Measurements from ENCODE around the gene LMBR1. TPM values are rescaled to one million over a fixed set of nuclear protein-coding genes. Genes with fewer than 3 reads are reported as not detected.
A peak's percentile ranks its signal among the peaks of the same experiment; 100 is the strongest.
"Not testable (repeated sequence)": the region's sequence is repeated elsewhere in the genome, so short reads cannot be mapped to it uniquely, and the experiment has no call there.

LMBR1 gene
- total RNA-seq, 1 donor from 2014 or later: 159 TPM

GRCh38 chr7:156703773-156704482, 189.1 kb downstream of the LMBR1 start:
- Mint-ChIP-seq H3K4me1 (ENCODE audit: unreplicated experiment) (peaks cover 5% of the 10 kb centered on the region), H3K27ac (ENCODE audit: unreplicated experiment) (peak overlapping the region; percentile 15), H3K4me3 (ENCODE audit: unreplicated experiment) (peak overlapping the region; percentile 8), H3K36me3 (ENCODE audit: low read depth, unreplicated experiment) (peaks cover 41% of the 10 kb centered on the region), H3K9me3 (ENCODE audit: unreplicated experiment) (no peaks in the 10 kb centered on the region), H3K27me3 (ENCODE audit: unreplicated experiment) (peaks cover 4% of the 10 kb centered on the region)
- DNase-seq (ENCODE audit: low spot score): no peak
- TF ChIP-seq CTCF (IDR thresholded peaks at IDR 0.05; ENCODE audit: unreplicated experiment): no peak

- H3K36me3 Mint-ChIP-seq (ENCODE audit: low read depth, unreplicated experiment): peaks cover 47% of the 10 kb centered on the region
- no peak for TF ChIP-seq CTCF (IDR thresholded peaks at IDR 0.05; ENCODE audit: unreplicated experiment)
- peaks cover 5% of the 10 kb centered on the region for H3K4me1 Mint-ChIP-seq (ENCODE audit: unreplicated experiment)
- peaks cover 4% of the 10 kb centered on the region for H3K27me3 Mint-ChIP-seq (ENCODE audit: unreplicated experiment)
- no peak overlapping the region for H3K27ac Mint-ChIP-seq (ENCODE audit: unreplicated experiment)
- peak overlapping the region; percentile 82 for H3K4me3 Mint-ChIP-seq (ENCODE audit: unreplicated experiment)
- no peaks in the 10 kb centered on the region for H3K9me3 Mint-ChIP-seq (ENCODE audit: unreplicated experiment)
- DNase-seq (ENCODE audit: low spot score): no peak
Measured at GRCh38 chr7:156703209-156703608, 189.8 kb downstream of the LMBR1 start.

GRCh38 chr7:156702399-156702798, 190.6 kb downstream of the LMBR1 start:
- Mint-ChIP-seq H3K4me3 (ENCODE audit: unreplicated experiment) (peak overlapping the region; percentile 82), H3K4me1 (ENCODE audit: unreplicated experiment) (no peaks in the 10 kb centered on the region), H3K27me3 (ENCODE audit: unreplicated experiment) (peaks cover 4% of the 10 kb centered on the region), H3K36me3 (ENCODE audit: low read depth, unreplicated experiment) (peaks cover 50% of the 10 kb centered on the region), H3K27ac (ENCODE audit: unreplicated experiment) (no peak overlapping the region), H3K9me3 (ENCODE audit: unreplicated experiment) (peaks cover 5% of the 10 kb centered on the region)
- no peak for DNase-seq (ENCODE audit: low spot score)
- no peak for TF ChIP-seq CTCF (IDR thresholded peaks at IDR 0.05; ENCODE audit: unreplicated experiment)

GRCh38 chr7:156701787-156702186, 191.2 kb downstream of the LMBR1 start:
- DNase-seq (ENCODE audit: low spot score); H3K9me3 Mint-ChIP-seq (ENCODE audit: unreplicated experiment); H3K27ac Mint-ChIP-seq (ENCODE audit: unreplicated experiment); H3K4me1 Mint-ChIP-seq (ENCODE audit: unreplicated experiment); H3K27me3 Mint-ChIP-seq (ENCODE audit: unreplicated experiment): not testable (repeated sequence)
- H3K36me3 Mint-ChIP-seq (ENCODE audit: low read depth, unreplicated experiment): peaks cover 55% of the 10 kb centered on the region
- peak overlapping the region; percentile 74 for H3K4me3 Mint-ChIP-seq (ENCODE audit: unreplicated experiment)

GRCh38 chr7:156698512-156698911, 194.5 kb downstream of the LMBR1 start:
- H3K4me1 Mint-ChIP-seq (ENCODE audit: unreplicated experiment); H3K27me3 Mint-ChIP-seq (ENCODE audit: unreplicated experiment); DNase-seq (ENCODE audit: low spot score); H3K4me3 Mint-ChIP-seq (ENCODE audit: unreplicated experiment); H3K27ac Mint-ChIP-seq (ENCODE audit: unreplicated experiment): not testable (repeated sequence)
- Mint-ChIP-seq H3K36me3 (ENCODE audit: low read depth, unreplicated experiment) (peaks cover 58% of the 10 kb centered on the region), H3K9me3 (ENCODE audit: unreplicated experiment) (peaks cover 11% of the 10 kb centered on the region)

GRCh38 chr7:156697283-156697682, 195.7 kb downstream of the LMBR1 start:
- not testable (repeated sequence) for DNase-seq (ENCODE audit: low spot score); H3K4me1 Mint-ChIP-seq (ENCODE audit: unreplicated experiment); H3K27me3 Mint-ChIP-seq (ENCODE audit: unreplicated experiment); H3K27ac Mint-ChIP-seq (ENCODE audit: unreplicated experiment)
- H3K9me3 Mint-ChIP-seq (ENCODE audit: unreplicated experiment): peaks cover 11% of the 10 kb centered on the region
- H3K36me3 Mint-ChIP-seq (ENCODE audit: low read depth, unreplicated experiment): peaks cover 49% of the 10 kb centered on the region
- H3K4me3 Mint-ChIP-seq (ENCODE audit: unreplicated experiment): peak overlapping the region; percentile 13
